ENCODE data around the gene LAGE3. TPM values are rescaled to one million over a fixed set of nuclear protein-coding genes. Genes with fewer than 3 reads are reported as not detected.
A peak's percentile ranks its signal among the peaks of the same experiment; 100 is the strongest.

Gene LAGE3
- total and polyA plus RNA-seq, 2 experiments from 2014 or later: 71.2 to 71.4 TPM

DNA sequence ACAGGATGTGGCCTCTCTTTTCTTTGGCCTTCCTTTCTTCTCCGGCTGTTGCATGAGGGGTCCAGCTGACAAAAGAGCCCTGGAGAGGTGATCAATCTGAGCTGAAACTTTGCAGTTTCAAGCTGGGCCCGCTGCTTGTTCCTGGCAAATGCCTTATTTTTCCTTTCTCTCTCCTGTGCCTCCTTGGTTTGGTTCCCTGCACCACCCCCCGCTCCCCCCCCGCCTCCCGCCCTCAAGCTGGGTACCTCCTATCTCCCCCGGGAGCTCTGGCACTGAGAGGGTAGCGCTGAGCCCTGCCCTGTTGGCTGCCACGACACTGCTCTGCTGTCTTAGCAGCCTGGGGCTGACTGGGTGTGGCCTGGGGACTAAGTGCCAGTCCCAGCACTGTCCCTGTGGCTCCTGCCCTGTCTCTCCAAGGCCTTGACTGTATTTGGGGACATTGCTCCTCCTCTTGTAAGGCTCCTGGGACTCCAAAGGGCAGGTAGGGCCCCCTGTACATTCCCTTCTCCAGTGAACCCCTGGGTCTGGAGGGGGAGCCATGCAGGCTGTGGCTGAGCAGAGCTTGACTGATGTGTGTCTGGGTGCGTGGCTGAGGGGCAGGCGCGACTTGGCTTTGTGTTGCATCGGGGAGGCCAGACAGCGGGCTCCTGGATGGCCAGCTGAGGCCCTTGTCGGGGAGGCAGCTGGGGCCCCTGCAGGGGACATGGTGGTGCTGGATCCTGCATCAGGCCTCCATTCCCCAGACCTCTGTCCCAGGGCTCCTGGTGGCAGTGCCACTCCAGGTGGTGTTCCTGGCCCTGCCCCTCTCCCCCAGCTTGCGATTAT lies 19.9 kb downstream of the LAGE3 start:
- Histone ChIP-seq H3K9me3 (ENCODE audit: low read depth) (no peaks in the 10 kb centered on the region), H3K4me1 (ENCODE audit: low read depth) (no peaks in the 10 kb centered on the region), H3K4me3 (peak overlapping the region; percentile 84), H3K27me3 (no peaks in the 10 kb centered on the region), H3K36me3 (no peaks in the 10 kb centered on the region), H3K27ac (no peak overlapping the region)
- peak in 1 of 2 donors; percentile 9 for DNase-seq (ENCODE audit: low read depth in 1 of 2, low spot score in 1 of 2)
- TF ChIP-seq, protein P1, sequence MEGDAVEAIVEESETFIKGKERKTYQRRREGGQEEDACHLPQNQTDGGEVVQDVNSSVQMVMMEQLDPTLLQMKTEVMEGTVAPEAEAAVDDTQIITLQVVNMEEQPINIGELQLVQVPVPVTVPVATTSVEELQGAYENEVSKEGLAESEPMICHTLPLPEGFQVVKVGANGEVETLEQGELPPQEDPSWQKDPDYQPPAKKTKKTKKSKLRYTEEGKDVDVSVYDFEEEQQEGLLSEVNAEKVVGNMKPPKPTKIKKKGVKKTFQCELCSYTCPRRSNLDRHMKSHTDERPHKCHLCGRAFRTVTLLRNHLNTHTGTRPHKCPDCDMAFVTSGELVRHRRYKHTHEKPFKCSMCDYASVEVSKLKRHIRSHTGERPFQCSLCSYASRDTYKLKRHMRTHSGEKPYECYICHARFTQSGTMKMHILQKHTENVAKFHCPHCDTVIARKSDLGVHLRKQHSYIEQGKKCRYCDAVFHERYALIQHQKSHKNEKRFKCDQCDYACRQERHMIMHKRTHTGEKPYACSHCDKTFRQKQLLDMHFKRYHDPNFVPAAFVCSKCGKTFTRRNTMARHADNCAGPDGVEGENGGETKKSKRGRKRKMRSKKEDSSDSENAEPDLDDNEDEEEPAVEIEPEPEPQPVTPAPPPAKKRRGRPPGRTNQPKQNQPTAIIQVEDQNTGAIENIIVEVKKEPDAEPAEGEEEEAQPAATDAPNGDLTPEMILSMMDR (IDR thresholded peaks at IDR 0.05; ENCODE audit: low read depth, low read length): no peak

DNA sequence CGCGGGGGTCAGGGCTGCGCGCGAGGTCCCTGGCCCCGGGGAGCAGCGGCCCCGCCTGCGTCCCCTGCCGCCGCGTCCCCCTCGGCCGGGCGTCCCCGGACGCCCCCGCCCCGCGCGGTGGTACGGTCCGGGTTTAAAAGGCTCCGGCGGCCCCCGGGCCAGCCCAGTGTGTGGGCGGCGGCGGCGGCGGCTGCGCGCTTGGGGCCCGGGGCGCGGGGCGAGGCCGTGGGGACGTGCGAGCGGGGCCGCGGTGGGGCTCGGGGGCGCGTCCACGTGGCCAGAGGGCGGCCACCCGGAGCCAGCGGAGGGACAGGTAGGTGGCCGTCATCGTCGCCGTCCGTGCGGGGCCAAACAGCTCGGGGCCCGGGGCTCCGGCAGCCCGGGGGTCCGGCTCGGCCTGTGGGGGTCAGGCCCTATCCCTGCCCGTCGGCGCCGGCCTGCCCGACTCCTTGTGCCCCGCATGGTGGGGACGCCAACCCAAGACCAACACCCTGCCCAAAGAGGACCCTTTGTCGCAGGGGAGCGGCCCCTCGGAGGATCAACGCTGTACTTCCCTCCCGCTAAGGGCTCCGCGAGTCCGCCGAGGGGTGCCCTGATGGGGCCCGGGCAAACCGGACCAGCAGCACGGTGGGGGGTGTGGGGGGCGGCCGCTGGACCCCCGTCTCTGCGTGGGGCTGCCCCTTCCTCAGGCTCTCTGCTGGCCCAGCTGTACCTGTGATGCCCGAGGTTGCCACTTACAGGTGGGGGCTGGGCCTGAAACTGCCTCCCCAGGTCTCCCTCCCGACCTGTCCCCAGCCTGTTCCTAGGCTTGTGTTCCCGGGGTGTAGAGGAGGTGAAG lies 20.7 kb downstream of the LAGE3 start, which contains the start of gene PLXNA3:
PLXNA3 (plus strand) TSS at position 166 of the 838 bp plus-strand sequence. CDS start 1,903 bp downstream, outside the sequence.
- H3K36me3 ChIP-seq: no peaks in the 10 kb centered on the region
- peak within 1 kb of the TSS; percentile 77 for H3K27ac ChIP-seq
- H3K4me1 ChIP-seq (ENCODE audit: low read depth): no peaks in the 10 kb centered on the region
- peak; percentile 50 to 65 for DNase-seq (ENCODE audit: low read depth in 1 of 2, low spot score in 1 of 2)
- no peaks in the 10 kb centered on the region for H3K27me3 ChIP-seq
- peak within 1 kb of the TSS; percentile 84 for H3K4me3 ChIP-seq
- TF ChIP-seq, protein P1 (IDR thresholded peaks at IDR 0.05; ENCODE audit: low read depth, low read length): no peak
- H3K9me3 ChIP-seq (ENCODE audit: low read depth): no peaks in the 10 kb centered on the region

DNA sequence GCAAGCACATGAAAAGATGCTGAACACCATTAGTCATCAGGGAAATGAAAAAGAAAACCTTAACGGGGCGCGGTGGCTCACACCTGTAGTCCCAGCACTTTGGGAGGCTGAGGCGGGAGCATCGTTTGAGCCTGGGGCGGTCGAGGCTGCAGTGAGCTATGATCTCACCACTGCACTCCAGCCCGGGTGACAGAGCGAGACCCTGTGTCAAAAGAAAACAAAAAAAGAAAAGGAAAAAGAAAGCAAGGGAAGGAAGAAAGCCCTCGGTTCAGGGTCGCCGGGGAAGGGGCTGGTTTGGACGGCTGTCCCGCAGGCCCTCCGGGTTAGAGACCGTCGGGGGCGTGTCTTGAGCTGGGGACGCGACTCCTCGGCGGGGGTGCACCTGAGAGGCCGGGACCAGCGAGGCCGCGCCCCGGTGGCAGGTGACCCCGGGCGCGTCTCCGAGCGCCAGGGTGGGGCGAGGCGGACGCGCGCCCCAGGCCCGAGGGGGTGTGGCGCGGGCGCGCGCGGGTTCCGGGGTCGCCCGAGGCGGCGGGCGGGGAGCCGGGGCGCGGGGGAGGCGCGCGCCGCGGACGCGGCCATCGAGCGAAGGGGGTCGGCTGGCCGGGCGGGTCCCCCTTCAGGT lies 21.5 kb downstream of the LAGE3 start:
- no peaks in the 10 kb centered on the region for H3K36me3 ChIP-seq
- peak in 1 of 2 donors; percentile 50 for DNase-seq (ENCODE audit: low read depth in 1 of 2, low spot score in 1 of 2)
- no peaks in the 10 kb centered on the region for H3K27me3 ChIP-seq
- no peaks in the 10 kb centered on the region for H3K9me3 ChIP-seq (ENCODE audit: low read depth)
- H3K27ac ChIP-seq: peak overlapping the region; percentile 77
- peak overlapping the region; percentile 84 for H3K4me3 ChIP-seq
- TF ChIP-seq, protein P1 (IDR thresholded peaks at IDR 0.05; ENCODE audit: low read depth, low read length): no peak
- H3K4me1 ChIP-seq (ENCODE audit: low read depth): no peaks in the 10 kb centered on the region

DNA sequence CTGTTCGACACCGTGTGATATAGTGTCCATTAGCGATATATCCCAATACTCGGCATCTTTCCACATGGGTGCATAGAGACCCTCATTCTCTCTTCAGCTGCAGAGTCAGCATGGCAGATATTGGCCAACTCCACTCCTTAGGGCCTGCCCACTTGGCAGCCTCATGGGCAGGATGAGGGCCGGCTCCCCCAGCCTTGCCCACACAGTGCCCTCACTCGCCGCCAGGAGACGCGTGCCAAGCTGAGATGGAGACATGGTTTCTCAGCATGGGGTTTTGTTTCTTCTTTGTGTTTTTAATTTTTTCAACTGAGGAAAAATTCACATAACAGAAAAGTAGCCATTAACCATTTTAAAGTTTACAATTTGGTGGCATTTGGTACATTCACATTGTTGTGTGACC lies 26.3 kb downstream of the LAGE3 start:
- Histone ChIP-seq H3K27me3 (no peaks in the 10 kb centered on the region), H3K4me1 (ENCODE audit: low read depth) (no peaks in the 10 kb centered on the region), H3K36me3 (no peaks in the 10 kb centered on the region), H3K4me3 (no peak overlapping the region), H3K9me3 (ENCODE audit: low read depth) (no peaks in the 10 kb centered on the region), H3K27ac (no peak overlapping the region)
- no peak for DNase-seq (ENCODE audit: low read depth in 1 of 2, low spot score in 1 of 2)
- TF ChIP-seq, protein P1 (IDR thresholded peaks at IDR 0.05; ENCODE audit: low read depth, low read length): no peak

DNA sequence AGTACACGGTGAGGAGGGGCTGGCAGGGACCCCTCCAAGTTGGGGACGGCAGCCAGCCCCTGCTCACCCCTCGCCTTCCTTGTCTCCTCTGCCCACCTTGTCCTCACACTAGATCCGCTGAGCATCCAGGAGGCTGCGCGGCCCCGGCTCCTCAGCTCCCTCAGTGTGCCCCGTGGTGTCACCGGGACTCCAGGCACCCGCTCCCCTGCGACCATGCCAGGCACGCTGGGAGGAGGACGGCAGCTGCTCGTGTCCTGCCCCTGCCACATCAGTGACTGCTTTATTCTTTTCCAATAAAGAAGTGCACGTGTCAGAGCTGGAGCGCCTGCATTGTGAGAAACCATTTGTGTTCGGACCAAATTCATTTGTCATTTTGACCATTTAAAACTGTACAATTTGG lies 28.8 kb downstream of the LAGE3 start:
- Histone ChIP-seq H3K4me3 (no peak overlapping the region), H3K27ac (no peak overlapping the region), H3K36me3 (no peaks in the 10 kb centered on the region), H3K4me1 (ENCODE audit: low read depth) (no peaks in the 10 kb centered on the region), H3K27me3 (no peaks in the 10 kb centered on the region), H3K9me3 (ENCODE audit: low read depth) (no peaks in the 10 kb centered on the region)
- no peak for DNase-seq (ENCODE audit: low read depth in 1 of 2, low spot score in 1 of 2)
- TF ChIP-seq, protein P1 (IDR thresholded peaks at IDR 0.05; ENCODE audit: low read depth, low read length): no peak

Data from cardiac muscle cell (in vitro differentiated cells and primary cell).